ENCODE results near the gene DEPP1.

DEPP1 gene

DNA sequence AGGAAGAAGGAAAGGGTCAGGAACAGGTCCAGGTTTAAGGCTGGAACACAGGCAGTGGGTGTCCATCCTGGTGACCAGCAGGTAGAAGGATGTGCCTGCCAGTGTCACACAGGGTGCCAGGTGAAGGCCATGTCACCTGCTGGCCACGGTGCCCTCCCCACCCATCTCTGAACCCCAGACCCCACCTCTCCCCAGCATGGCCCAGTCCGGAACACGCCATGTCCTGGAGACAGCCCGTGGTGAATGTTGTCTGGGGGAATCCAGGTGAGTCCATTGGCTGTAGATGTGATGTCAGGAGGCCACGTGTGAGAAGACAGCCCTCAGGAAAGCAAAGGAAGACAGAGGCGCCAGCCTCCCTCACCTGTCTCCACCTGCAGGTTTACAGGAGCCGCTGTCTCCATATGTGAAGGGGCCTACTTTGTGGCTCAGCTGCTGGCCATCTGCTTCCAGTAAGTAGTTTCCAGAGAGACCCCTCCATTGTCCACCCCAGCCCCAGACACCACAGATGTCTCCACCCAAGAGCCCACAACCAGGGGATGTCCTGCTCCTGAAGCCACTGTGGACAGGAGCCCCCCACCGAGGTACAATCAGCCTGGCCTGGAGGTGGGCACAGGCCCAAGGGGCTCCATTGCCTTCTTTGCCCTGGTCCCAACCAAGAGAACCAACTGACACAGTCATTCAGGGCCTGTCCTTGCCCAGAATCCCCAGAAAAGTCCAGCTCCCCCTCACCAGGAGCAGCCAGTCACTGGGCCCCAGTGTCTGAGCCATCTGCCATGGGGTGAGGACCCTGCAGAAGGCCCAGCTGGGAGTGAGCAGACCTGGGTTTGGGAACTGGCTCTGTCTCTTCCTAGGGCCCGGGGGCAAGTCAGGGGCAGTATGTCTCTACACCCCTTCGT lies 46.7 kb downstream of the DEPP1 start:
- no peak for DNase-seq

DNA sequence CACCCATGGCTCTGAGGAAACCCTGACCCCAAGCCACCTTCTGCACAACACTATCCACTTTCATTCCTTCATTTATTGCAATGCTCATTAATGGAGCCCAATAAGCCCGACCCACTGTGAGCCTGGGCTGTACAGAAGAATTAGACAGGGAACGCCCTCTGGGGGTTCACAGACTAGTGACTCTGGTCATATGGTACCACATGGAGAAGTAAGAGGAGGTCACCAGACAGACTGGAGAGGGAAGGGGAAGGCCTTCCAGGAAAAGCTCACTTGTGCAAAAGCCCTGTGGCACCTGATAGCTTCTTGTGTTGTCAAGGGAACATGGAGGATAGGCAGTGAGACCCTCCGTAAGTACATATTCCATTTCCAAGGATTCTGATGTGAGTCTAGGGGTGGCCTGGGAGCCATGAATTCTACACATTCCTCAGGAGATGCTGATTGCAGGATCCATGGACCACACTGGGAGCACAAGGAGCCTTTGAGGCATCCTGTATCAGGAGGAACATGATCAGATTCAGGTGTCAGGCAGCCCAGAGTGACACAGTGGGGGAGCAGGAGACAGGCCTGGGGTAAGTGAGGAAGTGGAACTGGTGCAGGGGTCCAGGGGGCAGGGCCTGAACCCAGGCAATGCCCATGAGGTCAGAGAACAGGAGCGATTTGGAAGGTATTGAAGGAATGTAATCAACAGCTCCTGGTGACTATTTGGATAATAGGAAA lies 47.5 kb downstream of the DEPP1 start:
- DNase-seq, result no peak

DNA sequence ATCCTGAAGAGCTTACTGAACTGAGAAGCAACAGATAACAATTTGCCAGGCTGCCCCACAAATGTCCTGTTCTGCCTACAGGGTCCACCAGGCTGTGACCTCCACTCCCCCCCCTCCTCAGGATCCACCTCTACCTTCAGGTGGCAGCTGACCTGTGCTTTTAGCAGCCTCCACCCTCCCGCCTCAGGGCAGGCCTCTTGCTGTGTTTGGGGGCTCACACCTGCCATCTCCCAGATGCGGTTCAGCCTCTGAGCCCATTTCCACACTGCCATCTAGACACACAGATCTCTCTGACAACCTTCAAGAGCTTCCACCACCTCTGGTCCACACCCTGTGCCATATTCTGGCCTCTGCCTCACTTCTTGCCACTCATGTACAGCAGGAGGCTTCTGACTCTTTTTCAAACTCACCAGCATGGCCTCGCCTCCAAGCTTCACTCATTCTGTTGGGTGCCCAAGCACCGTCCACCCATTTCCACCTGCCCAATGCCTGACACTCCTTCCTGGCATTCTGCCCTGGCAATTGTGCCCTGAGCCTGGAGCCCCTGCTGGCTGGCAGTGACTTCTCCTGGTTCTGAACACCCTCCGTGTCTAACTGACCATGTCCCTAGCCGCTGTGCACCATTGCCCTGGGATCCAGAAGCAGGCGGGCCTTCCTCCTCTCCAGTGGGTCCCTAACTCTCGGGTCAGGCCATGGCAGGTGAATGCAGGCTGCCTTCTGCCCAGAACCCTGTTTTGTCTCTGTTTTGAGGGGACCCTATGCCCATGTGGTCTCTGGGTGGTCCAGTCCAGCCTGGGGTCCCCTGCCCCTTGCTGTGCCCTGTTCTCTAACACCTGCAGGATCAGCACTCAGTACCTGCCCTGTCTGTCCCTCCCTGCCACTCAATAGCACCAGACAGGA lies 49.0 kb downstream of the DEPP1 start:
- DNase-seq, result no peak

DNA sequence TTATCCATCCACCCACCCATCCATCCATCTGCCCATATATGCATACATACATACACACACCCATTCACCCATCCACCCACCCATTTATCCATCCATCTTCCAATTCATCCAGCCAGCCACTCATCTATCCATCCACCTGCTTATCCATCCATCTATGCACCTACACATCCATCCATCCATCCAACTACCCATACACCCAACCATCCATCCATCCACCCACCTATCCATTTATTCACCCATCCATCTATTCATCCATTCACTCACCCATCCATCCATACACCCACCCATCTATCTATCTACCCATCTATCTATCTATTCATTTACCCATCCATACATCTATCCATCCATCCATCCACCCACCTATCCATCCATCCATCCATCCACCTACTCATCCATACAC lies 50.1 kb downstream of the DEPP1 start:
- DNase-seq, result no peak

DNA sequence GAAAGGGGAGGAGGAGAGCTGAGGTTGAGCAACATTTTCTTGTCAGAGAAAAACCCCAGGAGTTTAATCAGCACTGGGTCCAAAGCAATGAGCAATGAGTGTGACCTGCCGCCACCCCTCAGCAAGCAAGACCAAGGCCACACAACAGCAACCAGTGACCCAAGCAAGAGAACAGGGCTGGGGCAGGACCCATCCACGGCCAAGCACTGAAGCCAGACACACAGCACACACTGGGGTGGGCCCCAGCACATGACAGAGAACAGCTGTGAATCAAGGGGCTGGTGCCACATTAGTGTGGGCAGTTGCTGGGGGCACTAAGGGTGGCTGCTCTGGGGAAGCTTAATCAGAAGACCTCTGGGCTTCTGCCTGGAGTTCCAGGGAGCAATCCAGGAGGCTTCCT lies 51.3 kb downstream of the DEPP1 start:
- DNase-seq, result no peak

DNA sequence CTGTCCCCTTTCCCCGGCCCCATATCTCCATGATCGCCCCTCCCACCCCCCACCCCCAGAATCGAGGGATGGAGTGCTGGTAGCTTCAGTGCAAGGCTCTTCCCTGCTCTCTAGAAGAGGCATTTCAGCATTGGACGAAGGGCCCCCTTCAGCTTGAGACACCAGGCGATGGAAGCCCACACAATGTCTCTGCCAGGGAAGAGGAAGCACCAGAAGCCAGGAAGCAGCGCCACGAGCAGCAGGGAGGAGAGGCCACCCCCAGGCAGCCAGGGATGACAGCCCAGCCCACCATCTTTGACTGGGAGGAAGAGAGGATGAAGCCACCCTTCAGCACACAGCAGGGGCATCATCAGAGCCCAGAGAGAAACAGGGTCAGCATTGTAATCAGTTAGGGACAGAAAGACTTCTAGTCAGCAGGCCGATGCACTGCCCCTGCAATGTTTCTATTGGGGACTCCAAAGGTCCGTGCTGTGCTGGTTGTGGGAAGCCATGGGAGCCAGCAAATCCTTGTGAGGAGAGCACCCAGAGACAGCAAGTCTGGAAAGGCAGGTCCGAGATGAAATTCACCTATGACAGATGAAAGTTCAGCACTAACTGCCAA lies 51.8 kb downstream of the DEPP1 start:
- DNase-seq, result no peak

Measured in NCI-H69 (cell line).